WTC11 (cell line): ENCODE data around the gene ELP5. TPM values are rescaled to one million over a fixed set of nuclear protein-coding genes. Genes with fewer than 3 reads are reported as not detected.
A peak's percentile ranks its signal among the peaks of the same experiment; 100 is the strongest.

Experiments
- ATAC-seq: fragments of 200-7000 bp; cut with Tn5 transposase; 2 replicates; pipeline ENCODE4 v1.10.0; 2021; ENCODE audit warnings: mild to moderate bottlenecking, moderate library complexity
- CTCF ChIA-PET: fragments of 300-600 bp; sonication (Branson Sonifier 250); formaldehyde crosslinking; loops from one replicate; lab custom pipeline; 2021; ENCODE audit warnings: antibody characterized with exemption; lab: Charles Lee
- POLR2A ChIA-PET: fragments of 350-600 bp; sonication (Branson Sonifier 250); formaldehyde crosslinking; loops from one replicate; lab custom pipeline; 2021; ENCODE audit warnings: antibody characterized with exemption; lab: Charles Lee
- DNase-seq: peaks from one replicate; pipeline ENCODE4 v3.0.0; 2021; ENCODE audit warnings: low spot score
- H3K27ac Mint-ChIP-seq: 2 replicates; pipeline ENCODE4 v1.8.0; 2021; ENCODE audit warnings: mixed read lengths
- H3K27me3 Mint-ChIP-seq: 2 replicates; pipeline ENCODE4 v1.8.0; 2021; ENCODE audit warnings: low read depth, mild to moderate bottlenecking, moderate library complexity, mixed read lengths
- H3K36me3 Mint-ChIP-seq: 2 replicates; pipeline ENCODE4 v1.8.0; 2021; ENCODE audit warnings: mixed read lengths
- H3K4me1 Mint-ChIP-seq: 2 replicates; pipeline ENCODE4 v1.8.0; 2022; ENCODE audit warnings: mixed read lengths
- H3K4me3 Mint-ChIP-seq: 2 replicates; pipeline ENCODE4 v1.8.0; 2021; ENCODE audit warnings: mild to moderate bottlenecking, moderate library complexity, mixed read lengths
- H3K9me3 Mint-ChIP-seq: 2 replicates; pipeline ENCODE4 v1.8.0; 2021; ENCODE audit warnings: mixed read lengths
- ESRRA ChIP-seq: sonication (generic); formaldehyde crosslinking; IDR thresholded peaks from 2 replicates; pipeline ENCODE4 v1.8.1; 2022; ENCODE audit warnings: mild to moderate bottlenecking, missing genetic modification reagents, borderline replicate concordance
- JAZF1 ChIP-seq: fragments of 250-450 bp; sonication (Bioruptor Pico); IDR thresholded peaks from 2 replicates; pipeline ENCODE4 v1.9.0; 2021; ENCODE audit warnings: moderate library complexity, mild to moderate bottlenecking, inconsistent platforms
- NFATC4 ChIP-seq: fragments of 250-450 bp; sonication (Bioruptor Pico); IDR thresholded peaks from 2 replicates; pipeline ENCODE4 v1.9.0; 2021; ENCODE audit warnings: mild to moderate bottlenecking
- RELA ChIP-seq: sonication (generic); formaldehyde crosslinking; IDR thresholded peaks from 2 replicates; pipeline ENCODE4 v1.8.1; 2022; ENCODE audit warnings: missing genetic modification reagents, mild to moderate bottlenecking, borderline replicate concordance
- SMAD3 ChIP-seq: sonication (generic); formaldehyde crosslinking; IDR thresholded peaks from 2 replicates; pipeline ENCODE4 v1.8.0; 2022; ENCODE audit warnings: missing genetic modification reagents, mild to moderate bottlenecking, borderline replicate concordance
- SP1 ChIP-seq: sonication (generic); formaldehyde crosslinking; conservative IDR thresholded peaks from 2 replicates; pipeline ENCODE4 v1.8.1; 2022; ENCODE audit warnings: missing genetic modification reagents
- TCF7 ChIP-seq: sonication (generic); formaldehyde crosslinking; IDR thresholded peaks from 2 replicates; pipeline ENCODE4 v1.8.0; 2022; ENCODE audit warnings: mild to moderate bottlenecking, low read depth, missing genetic modification reagents, moderate library complexity
- ZBTB21 ChIP-seq: sonication (generic); formaldehyde crosslinking; IDR thresholded peaks from 2 replicates; pipeline ENCODE4 v1.8.1; 2023; ENCODE audit warnings: mild to moderate bottlenecking, missing genetic modification reagents, borderline replicate concordance
- ZNF396 ChIP-seq: fragments of 250-450 bp; sonication (Bioruptor Pico); IDR thresholded peaks from 2 replicates; pipeline ENCODE4 v1.8.0; 2021; ENCODE audit warnings: mild to moderate bottlenecking, moderate library complexity, borderline replicate concordance
- total RNA-seq: library from RNA; stranded (reverse); gene quantifications from 3 replicates; pipeline ENCODE4 v1.2.3, GENCODE V29; 2021
- TF ChIP-seq, protein P1 (sequence below): sonication (generic); formaldehyde crosslinking; IDR thresholded peaks from 2 replicates; pipeline ENCODE4 v1.8.1; 2022; ENCODE audit warnings: mild to moderate bottlenecking, moderate library complexity, missing genetic modification reagents
- TF ChIP-seq, protein P2 (sequence below): sonication (generic); formaldehyde crosslinking; IDR thresholded peaks from 2 replicates; pipeline ENCODE4 v1.8.0; 2022; ENCODE audit warnings: missing genetic modification reagents
- TF ChIP-seq, protein P3 (sequence below): sonication (generic); formaldehyde crosslinking; IDR thresholded peaks from 2 replicates; pipeline ENCODE4 v1.8.0; 2022; ENCODE audit warnings: mild to moderate bottlenecking, missing genetic modification reagents
- TF ChIP-seq, protein P4 (sequence below): fragments of 250-450 bp; sonication (Bioruptor Pico); IDR thresholded peaks from 2 replicates; pipeline ENCODE4 v1.9.0; 2021; ENCODE audit warnings: mild to moderate bottlenecking
- TF ChIP-seq, protein P5 (sequence below): fragments of 250-450 bp; sonication (Bioruptor Pico); conservative IDR thresholded peaks from 2 replicates; pipeline ENCODE4 v1.9.0; 2021; ENCODE audit warnings: mild to moderate bottlenecking
- TF ChIP-seq, protein P6 (sequence below): sonication (generic); formaldehyde crosslinking; IDR thresholded peaks from 2 replicates; pipeline ENCODE4 v1.8.1; 2023; ENCODE audit warnings: mild to moderate bottlenecking, missing genetic modification reagents, moderate library complexity
- TF ChIP-seq, protein P7 (sequence below): fragments of 250-450 bp; sonication (Bioruptor Pico); IDR thresholded peaks from 2 replicates; pipeline ENCODE4 v1.9.0; 2021; ENCODE audit warnings: mild to moderate bottlenecking
- TF ChIP-seq, protein P8 (sequence below): fragments of 250-450 bp; sonication (Bioruptor Pico); IDR thresholded peaks from 2 replicates; pipeline ENCODE4 v1.8.0; 2021; ENCODE audit warnings: mild to moderate bottlenecking

Gene ELP5
- total RNA-seq, 1 experiment from 2014 or later, result 101 TPM

DNA sequence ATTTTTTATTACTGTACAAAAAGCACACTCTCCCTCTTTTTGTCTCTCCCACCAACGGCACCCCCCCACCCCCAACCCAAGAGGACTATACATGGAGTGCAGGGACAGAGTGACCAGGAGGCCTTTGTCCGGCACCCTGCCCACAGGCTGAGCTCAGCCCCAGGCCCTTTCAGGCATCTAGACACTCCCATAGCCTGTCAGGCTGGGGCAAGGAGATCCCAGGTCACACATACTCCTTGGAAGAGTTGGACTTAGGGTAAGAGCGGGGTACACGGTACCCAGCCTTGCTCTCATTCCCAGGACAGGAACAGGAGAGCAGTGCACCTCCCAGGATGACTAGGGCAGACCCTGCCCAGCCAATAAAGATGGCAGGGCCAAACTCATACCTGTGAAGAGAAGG, 8.1 kb downstream of the ELP5 start:
- TF ChIP-seq NFATC4 (CRISPR knock-in tag), result peak; percentile 33; the same call in 1 of the 2 replicates
- TF ChIP-seq TCF7 (CRISPR knock-in tag), result no peak
- Mint-ChIP-seq H3K4me1 (peaks cover 17% of the 10 kb centered on the region), H3K36me3 (peaks cover 19% of the 10 kb centered on the region), H3K27ac (peak overlapping the region; percentile 91), H3K9me3 (no peaks in the 10 kb centered on the region), H3K4me3 (peak overlapping the region; percentile 78), H3K27me3 (no peaks in the 10 kb centered on the region)
- POLR2A ChIA-PET, result interaction anchor here (0.7 to 1.2 kb wide), 3 partner anchors 20 to 40 kb away, joined by 3 to 9 read pairs (median 3); partner anchors contain the start of genes ACADVL and DLG4
- ATAC-seq, result no peak
- no peak for DNase-seq
- CTCF ChIA-PET, result interaction anchor here (1.2 kb wide), 2 partner anchors 20 to 36 kb away, joined by 4 read pairs; no protein-coding TSS in a partner anchor

DNA sequence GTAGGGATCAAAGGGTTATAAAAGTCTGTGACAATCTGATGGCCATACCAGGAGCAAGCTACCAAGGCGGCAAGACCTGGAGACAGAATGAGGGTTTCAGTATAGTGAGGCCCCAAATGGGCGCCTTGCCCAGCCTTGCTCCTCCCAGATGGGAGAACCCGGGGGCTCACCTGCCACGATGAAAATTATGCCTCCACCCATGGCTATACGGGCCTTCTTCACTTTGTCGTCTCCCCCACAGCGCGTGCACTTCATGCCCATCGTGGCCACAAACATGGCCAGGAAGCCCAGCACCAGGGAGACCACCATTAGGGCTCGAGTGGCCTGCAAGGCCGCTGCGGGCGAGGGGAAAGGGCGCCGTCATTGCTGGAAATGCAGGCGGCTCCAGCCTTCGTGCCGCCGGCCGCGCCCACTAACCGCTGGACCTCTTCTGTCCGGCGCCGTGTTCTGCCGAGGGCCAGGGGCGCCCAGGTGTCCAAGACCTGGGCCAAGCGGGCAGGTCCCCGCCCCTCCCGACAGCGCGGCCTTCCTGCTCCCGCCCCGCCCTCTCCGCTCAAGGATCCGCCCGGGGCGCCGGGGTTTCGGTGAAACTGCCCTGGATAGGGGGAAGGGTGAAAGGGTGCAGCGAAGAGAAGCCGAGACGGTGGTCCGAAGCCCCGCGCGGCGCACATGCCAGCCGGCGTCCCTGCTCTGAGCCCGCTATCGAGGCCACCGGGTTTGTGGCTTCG, 8.8 kb downstream of the ELP5 start:
- H3K27ac Mint-ChIP-seq, result peak overlapping the region; percentile 94
- peak overlapping the region; percentile 78 for H3K4me3 Mint-ChIP-seq
- H3K4me1 Mint-ChIP-seq, result peaks cover 18% of the 10 kb centered on the region
- CTCF ChIA-PET, result interaction anchor here (1.1 to 1.2 kb wide), 3 partner anchors 12 to 36 kb away, joined by 3 to 4 read pairs (median 4); no protein-coding TSS in a partner anchor
- peak; percentile 27 for ATAC-seq
- POLR2A ChIA-PET, result interaction anchor here (1.1 to 1.2 kb wide), 2 partner anchors 20 to 41 kb away, joined by 3 to 9 read pairs; partner anchors contain the start of genes ACADVL and DLG4
- peak; percentile 89 for DNase-seq
- no peaks in the 10 kb centered on the region for H3K27me3 Mint-ChIP-seq
- H3K9me3 Mint-ChIP-seq, result no peaks in the 10 kb centered on the region
- H3K36me3 Mint-ChIP-seq, result peaks cover 15% of the 10 kb centered on the region
- TF ChIP-seq, protein P1, sequence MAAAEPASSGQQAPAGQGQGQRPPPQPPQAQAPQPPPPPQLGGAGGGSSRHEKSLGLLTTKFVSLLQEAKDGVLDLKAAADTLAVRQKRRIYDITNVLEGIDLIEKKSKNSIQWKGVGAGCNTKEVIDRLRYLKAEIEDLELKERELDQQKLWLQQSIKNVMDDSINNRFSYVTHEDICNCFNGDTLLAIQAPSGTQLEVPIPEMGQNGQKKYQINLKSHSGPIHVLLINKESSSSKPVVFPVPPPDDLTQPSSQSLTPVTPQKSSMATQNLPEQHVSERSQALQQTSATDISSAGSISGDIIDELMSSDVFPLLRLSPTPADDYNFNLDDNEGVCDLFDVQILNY, result peak; percentile 24; the same call in 1 of the 2 replicates
- TF ChIP-seq, protein P2, sequence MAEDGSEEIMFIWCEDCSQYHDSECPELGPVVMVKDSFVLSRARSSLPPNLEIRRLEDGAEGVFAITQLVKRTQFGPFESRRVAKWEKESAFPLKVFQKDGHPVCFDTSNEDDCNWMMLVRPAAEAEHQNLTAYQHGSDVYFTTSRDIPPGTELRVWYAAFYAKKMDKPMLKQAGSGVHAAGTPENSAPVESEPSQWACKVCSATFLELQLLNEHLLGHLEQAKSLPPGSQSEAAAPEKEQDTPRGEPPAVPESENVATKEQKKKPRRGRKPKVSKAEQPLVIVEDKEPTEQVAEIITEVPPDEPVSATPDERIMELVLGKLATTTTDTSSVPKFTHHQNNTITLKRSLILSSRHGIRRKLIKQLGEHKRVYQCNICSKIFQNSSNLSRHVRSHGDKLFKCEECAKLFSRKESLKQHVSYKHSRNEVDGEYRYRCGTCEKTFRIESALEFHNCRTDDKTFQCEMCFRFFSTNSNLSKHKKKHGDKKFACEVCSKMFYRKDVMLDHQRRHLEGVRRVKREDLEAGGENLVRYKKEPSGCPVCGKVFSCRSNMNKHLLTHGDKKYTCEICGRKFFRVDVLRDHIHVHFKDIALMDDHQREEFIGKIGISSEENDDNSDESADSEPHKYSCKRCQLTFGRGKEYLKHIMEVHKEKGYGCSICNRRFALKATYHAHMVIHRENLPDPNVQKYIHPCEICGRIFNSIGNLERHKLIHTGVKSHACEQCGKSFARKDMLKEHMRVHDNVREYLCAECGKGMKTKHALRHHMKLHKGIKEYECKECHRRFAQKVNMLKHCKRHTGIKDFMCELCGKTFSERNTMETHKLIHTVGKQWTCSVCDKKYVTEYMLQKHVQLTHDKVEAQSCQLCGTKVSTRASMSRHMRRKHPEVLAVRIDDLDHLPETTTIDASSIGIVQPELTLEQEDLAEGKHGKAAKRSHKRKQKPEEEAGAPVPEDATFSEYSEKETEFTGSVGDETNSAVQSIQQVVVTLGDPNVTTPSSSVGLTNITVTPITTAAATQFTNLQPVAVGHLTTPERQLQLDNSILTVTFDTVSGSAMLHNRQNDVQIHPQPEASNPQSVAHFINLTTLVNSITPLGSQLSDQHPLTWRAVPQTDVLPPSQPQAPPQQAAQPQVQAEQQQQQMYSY (CRISPR knock-in tag), result peak; percentile 53; the same call in 1 of the 2 replicates
- TF ChIP-seq, protein P3, sequence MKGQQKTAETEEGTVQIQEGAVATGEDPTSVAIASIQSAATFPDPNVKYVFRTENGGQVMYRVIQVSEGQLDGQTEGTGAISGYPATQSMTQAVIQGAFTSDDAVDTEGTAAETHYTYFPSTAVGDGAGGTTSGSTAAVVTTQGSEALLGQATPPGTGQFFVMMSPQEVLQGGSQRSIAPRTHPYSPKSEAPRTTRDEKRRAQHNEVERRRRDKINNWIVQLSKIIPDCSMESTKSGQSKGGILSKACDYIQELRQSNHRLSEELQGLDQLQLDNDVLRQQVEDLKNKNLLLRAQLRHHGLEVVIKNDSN (CRISPR knock-in tag), result 0 out of 2 replicates have a peak, but pooled peaks have one; percentile 13
- TF ChIP-seq RELA (CRISPR knock-in tag), result no peak
- TF ChIP-seq SMAD3, result 0 out of 2 replicates have a peak, but pooled peaks have one; percentile 46
- TF ChIP-seq, protein P4, sequence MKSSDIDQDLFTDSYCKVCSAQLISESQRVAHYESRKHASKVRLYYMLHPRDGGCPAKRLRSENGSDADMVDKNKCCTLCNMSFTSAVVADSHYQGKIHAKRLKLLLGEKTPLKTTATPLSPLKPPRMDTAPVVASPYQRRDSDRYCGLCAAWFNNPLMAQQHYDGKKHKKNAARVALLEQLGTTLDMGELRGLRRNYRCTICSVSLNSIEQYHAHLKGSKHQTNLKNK, result no peak
- TF ChIP-seq JAZF1, result no peak
- no peak for TF ChIP-seq ZNF396 (CRISPR knock-in tag)
- TF ChIP-seq ESRRA (CRISPR knock-in tag), result 0 out of 2 replicates have a peak, but pooled peaks have one; percentile 52
- TF ChIP-seq, protein P5, sequence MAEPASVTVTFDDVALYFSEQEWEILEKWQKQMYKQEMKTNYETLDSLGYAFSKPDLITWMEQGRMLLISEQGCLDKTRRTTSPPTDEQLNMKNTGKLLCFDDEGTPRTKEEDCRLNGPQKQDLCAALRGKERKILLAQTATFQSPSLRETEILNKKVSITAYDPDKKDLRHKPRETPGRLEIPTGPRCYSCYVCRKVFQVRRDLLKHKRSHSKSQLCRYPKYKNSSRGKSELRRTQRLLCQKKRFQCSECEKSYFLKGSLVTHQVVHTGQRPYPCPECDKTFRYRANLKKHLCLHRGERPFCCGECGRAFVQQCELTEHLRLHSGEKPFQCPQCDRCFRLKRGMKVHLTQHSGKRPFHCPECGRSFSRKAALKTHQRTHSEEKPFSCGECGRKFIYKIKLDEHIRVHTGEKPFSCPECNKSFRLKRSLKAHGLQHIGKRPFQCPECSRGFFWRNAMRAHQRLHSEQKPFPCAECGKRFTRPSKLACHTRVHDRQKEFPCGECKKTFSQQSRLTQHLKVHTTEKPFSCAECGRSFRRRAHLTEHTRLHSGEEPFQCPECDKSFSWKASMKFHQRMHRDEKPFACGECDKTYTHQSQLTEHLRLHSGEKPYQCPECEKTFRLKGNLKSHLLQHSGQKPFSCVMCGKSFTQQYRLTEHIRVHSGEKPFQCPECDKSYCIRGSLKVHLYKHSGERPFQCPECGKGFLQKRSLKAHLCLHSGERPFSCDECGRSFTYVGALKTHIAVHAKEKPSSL (CRISPR knock-in tag), result no peak
- TF ChIP-seq, protein P6, sequence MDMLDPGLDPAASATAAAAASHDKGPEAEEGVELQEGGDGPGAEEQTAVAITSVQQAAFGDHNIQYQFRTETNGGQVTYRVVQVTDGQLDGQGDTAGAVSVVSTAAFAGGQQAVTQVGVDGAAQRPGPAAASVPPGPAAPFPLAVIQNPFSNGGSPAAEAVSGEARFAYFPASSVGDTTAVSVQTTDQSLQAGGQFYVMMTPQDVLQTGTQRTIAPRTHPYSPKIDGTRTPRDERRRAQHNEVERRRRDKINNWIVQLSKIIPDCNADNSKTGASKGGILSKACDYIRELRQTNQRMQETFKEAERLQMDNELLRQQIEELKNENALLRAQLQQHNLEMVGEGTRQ (CRISPR knock-in tag), result 0 out of 2 replicates have a peak, but pooled peaks have one; percentile 6
- TF ChIP-seq, protein P7, sequence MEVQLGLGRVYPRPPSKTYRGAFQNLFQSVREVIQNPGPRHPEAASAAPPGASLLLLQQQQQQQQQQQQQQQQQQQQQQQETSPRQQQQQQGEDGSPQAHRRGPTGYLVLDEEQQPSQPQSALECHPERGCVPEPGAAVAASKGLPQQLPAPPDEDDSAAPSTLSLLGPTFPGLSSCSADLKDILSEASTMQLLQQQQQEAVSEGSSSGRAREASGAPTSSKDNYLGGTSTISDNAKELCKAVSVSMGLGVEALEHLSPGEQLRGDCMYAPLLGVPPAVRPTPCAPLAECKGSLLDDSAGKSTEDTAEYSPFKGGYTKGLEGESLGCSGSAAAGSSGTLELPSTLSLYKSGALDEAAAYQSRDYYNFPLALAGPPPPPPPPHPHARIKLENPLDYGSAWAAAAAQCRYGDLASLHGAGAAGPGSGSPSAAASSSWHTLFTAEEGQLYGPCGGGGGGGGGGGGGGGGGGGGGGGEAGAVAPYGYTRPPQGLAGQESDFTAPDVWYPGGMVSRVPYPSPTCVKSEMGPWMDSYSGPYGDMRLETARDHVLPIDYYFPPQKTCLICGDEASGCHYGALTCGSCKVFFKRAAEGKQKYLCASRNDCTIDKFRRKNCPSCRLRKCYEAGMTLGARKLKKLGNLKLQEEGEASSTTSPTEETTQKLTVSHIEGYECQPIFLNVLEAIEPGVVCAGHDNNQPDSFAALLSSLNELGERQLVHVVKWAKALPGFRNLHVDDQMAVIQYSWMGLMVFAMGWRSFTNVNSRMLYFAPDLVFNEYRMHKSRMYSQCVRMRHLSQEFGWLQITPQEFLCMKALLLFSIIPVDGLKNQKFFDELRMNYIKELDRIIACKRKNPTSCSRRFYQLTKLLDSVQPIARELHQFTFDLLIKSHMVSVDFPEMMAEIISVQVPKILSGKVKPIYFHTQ (CRISPR knock-in tag), result no peak
- TF ChIP-seq SP1 (CRISPR knock-in tag), result peak; percentile 32; the same call in 1 of the 2 replicates
- TF ChIP-seq, protein P8, sequence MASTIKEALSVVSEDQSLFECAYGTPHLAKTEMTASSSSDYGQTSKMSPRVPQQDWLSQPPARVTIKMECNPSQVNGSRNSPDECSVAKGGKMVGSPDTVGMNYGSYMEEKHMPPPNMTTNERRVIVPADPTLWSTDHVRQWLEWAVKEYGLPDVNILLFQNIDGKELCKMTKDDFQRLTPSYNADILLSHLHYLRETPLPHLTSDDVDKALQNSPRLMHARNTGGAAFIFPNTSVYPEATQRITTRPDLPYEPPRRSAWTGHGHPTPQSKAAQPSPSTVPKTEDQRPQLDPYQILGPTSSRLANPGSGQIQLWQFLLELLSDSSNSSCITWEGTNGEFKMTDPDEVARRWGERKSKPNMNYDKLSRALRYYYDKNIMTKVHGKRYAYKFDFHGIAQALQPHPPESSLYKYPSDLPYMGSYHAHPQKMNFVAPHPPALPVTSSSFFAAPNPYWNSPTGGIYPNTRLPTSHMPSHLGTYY (CRISPR knock-in tag), result no peak
- 0 out of 2 replicates have a peak, but pooled peaks have one; percentile 24 for TF ChIP-seq ZBTB21 (CRISPR knock-in tag)
